ENCODE data around the gene LRRC37A3.
A peak's percentile ranks its signal among the peaks of the same experiment; 100 is the strongest.
"Not testable (repeated sequence)": the region's sequence is repeated elsewhere in the genome, so short reads cannot be mapped to it uniquely, and the experiment has no call there.

Gene LRRC37A3

DNA sequence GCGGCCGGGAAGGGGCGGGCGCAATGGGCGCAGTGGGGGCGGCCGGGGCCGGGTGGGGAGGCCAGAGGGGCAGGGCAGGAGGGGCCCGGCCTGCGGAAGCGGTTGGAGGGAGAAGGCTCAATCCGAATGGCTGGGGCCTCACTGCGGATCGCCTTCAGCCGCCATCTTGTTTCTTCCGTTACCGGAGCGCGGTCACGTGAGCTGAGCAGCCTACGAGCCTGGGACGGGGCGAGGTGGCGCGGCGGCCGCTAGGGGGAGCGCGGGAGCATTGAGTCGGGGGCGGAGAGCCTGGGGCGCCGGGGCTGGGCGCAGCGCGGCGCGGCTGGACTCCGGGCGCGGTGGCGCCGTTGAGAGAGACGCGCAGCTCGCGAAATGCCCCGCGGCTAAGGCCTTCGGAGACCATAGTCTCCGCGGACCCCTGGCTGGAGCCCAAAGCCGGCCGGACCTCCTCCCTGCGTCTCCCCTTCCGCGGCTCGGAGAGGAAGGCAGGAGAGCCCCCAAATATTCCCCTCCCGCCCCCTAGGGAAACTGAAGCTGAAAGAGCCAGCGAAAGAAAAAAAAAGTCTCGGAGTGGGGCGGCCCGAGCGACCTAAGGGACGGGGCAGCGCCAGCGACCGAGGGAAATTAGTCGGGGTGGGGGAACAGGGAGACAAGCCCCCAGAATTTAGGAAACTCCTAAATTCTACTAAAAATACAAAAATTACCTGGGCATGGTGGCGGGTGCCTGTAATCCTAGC lies at the start of gene LRRC37A3:
LRRC37A3 (minus strand) TSS at position 190 of the 737 bp plus-strand sequence. CDS start 22,221 bp downstream, outside the sequence.
- peak; percentile 94 for DNase-seq

DNA sequence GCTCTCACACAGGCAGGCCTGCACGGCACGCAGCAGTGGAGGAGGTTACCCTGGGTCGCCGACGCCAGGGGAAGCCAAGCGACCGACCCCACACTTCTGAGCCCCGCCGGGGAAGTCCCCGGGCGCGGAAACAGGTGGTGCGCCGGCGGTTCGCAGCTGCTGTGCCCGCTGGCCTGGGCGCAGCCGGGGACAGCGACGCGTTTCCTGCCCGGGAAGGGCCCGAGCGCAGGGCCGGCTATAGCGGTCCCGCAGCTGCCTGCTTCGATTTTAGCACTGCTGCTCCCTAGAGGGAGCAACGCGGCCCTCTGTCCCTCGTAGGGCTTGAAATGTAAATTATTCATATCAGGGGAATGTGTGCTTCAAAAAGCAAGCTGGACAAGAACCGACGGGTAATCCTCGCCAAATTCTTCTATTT lies 46.6 kb upstream of the LRRC37A3 start:
- DNase-seq = peak; percentile 14

DNA sequence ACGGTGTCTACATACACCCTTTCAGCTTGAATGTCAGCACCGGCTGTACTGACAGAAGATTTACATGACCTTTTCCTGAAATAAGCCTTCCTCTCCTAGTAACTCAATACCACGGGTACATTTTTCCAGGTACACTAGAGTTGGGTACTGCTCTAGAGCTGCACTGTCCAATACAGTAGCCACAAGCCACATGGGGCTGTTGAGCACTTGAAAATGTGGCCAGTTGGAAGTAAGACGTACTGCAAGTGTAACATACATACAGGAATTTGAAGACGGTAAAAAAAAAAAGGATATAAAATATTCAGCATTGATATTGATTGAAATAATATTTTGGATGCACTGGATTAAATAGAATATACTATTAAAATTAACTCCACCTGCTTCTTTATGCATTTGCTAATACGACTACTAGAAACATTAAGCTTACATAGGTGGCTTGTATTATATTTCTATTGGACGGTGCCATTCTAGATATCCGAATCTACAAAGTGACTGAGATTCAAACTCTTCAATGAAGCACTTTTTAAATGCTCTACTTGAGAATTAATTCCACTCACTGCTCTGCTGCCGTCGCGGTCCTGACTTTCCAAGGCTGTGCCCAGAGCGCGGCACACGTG lies 46.1 kb upstream of the LRRC37A3 start:
- DNase-seq = peak; percentile 40

DNA sequence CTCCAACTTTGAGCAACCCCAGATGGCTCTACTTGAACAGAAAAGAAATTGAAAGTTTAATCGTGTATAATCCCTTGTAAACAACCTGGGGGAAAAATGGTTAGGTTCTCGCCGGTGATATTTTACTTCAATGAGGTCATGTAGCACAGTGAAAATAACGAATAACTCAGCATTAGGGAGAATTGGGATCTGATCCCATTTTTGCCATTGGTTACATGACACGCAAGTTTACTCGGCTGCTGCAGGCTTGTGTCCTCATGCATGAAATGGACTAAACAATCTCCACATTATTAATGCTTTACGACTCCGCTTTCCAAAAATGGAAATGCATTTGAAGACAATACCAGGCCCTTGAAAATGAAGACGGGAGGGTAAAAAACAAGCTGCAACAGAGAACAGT lies 45.5 kb upstream of the LRRC37A3 start:
- peak; percentile 12 for DNase-seq

DNA sequence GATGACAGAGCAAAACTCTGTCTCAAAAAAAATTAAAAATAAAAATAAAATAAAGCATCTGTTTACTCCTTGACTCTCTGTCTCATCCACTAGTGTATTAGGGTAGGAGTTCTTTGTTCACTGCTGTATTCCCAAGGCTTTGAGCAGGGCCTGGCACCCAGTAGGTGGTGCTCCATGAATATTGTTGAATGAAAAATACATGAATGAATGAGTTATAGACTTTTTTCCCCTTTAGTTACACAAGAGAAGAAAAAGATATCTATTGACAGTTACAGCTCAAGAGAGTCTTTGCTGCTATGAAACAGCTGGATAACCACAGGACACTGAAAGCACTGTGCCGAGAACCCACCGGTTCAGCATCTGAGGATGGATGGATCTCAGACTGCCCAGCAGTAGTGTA lies 44.5 kb upstream of the LRRC37A3 start:
- not testable (repeated sequence) for DNase-seq

DNA sequence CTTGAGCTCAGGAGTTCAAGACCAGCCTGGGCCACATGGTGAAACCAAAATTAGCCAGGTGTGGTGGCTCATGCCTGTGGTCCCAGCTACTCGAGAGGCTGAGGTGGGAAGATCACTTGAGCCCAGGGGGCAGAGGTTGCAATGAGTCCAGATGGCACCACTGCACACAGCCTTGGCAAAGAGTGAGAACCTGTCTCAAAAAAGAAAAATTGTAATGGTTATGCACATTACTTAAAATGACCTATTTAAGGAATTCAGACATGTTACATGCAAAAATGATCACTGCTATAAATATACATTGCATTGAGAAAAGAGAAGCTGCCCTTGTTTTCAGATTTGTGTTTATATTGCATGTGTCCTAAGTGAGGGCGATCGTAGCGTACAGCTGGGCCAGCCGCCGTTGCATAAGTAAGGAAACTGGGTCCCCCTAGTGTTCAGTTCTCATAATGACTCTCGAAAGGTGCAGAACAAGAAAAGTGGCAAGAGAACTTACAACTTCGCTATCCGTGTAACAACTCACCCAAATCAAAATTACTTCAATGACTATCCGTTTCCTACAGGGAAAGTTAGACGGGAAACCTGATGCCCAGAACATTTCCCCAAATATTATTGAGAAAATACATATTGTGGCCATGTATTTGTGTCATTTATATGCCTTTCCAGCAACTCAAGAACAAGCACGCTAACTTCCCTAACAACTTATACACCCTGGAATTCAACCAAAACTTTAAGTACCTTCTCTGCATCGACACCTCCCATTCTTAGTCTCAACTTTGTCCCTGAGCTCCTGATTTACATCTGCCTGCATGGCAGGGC lies 42.5 kb upstream of the LRRC37A3 start:
- DNase-seq = peak; percentile 83

DNA sequence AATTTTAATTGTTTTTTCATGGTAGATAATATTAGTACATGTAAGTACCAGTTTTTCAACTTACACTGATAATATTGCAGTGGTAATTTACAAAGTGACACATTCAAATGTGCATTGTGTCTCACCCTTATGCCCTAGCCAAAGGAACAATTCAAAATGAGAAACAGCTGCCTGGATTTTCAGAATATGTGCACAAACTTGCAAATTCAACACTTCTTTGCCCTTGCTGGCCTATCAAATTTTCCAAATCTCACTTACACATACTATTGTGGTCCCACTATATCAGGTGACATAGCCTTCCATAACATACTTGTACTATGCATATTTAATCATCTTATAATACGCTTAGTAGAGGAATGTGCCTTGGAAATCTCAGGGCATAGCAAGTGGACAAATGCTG lies 32.6 kb upstream of the LRRC37A3 start:
- no peak for DNase-seq

DNA sequence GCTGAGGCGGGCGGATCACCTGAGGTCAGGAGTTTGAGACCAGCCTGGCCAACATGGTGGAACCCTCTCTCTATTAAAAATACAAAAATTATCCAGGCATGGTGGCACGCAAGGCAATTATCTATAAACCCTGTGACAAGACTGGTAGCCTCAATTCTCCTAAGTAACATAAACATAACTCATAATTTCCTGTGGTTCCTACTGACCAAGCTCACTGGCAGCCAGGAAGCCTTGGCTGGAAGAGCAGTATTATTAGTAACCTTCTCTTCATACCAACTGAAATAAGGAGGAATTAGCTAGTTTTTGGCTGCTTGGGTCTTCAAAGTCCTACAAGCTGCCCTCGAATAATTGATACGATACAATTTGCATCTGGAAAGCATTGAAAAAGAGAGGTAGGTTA lies 31.6 kb upstream of the LRRC37A3 start:
- DNase-seq = no peak

DNA sequence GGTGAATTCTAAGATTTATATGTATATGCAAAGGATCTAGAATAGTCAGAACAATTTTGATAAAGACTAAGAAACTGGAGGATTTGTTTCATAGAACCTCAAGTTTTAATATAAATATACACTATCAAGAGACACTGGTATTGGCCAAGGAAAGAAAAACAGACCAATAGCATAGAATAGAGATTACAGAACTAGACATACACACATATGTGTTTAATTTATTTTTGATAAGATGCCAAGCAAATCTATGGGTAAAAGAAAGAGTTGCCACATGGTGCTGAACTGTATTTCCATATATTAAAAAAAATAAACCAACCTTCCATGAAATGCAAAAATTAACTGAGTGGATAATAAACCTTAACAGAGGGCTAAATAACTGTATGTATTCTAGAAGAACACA lies 27.9 kb upstream of the LRRC37A3 start:
- DNase-seq = no peak

DNA sequence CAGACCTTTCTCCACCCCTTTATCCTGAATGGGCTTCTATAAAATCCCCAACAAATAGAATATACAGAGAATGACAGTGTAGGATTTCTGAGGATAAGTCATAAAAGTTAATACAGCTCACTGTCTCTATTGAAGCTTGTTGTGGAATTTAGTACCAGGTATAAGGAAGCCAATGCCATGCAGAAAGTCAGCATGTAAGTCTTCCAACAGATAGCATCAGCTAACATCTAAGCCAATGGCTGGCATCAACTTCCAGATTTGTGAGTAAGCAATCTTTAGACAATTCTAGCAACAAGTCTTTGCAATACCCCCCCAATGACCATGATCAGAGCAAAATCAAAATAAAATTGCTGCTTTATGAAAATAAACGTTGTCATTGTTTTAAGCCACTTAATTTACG lies 22.5 kb upstream of the LRRC37A3 start:
- DNase-seq = no peak

DNA sequence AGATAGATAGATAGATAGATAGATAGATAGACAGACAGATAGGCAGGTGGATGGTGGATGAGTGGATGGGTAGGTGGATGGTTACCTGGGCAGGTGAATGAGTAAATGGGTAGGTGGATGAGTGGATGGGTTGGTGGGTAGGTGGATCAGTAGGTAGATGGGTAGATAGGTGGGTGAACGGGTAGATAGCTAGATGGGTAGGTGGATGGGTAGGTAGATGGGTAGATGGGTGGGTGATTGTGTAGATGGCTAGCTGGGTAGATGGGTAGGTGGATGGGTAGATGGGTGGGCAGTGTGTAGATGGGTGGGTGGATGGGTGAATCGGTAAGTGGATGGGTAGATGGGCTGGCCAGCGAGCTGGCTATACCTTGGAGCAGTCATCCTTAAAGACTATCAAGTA lies 21.8 kb upstream of the LRRC37A3 start:
- DNase-seq = no peak

DNA sequence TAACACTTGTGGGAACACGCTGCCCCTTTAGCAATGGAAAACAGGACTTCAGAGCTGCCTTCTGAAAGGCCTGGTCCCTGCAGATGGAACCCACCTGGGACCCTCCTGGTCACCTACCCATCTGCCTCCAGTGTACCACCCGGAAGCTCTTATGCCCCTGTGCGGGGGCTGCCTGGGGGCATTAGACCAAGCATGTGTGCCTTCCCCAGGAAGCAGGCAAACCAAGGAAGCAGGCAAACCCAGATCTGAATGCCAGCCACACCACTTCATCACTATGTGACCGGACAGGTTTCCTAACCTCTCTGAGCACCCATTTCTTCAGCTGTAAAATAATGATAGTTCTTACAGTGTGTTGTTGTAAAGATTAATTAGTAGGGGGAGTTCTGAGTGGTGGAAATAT lies 20.8 kb upstream of the LRRC37A3 start:
- no peak for DNase-seq

DNA sequence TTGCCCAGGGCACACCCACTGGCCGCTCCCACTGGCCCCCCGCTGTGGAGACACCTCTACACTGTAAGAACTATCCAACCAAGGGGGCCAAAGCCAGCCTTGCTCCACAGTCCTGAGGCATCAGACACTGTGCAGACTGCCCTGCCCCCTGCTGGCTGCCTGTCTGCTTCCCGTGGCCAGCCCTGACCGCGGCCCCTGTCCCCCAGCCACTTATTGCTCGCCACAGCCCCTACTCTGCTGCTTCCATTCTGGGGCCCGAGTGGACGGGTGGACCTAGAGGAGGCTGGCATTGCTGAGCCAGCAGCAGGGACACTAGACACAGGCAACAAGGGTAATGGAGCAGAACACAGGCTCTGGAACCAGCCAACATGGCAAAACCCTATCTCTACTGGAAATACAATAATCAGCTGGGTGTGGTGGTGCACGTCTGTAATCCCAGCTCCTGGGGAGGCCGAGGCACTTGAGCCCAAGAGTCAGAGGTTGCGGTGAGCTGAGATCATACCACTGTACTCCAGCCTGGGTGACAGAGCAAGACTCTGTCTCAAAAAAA lies 19.7 kb upstream of the LRRC37A3 start:
- DNase-seq = no peak

DNA sequence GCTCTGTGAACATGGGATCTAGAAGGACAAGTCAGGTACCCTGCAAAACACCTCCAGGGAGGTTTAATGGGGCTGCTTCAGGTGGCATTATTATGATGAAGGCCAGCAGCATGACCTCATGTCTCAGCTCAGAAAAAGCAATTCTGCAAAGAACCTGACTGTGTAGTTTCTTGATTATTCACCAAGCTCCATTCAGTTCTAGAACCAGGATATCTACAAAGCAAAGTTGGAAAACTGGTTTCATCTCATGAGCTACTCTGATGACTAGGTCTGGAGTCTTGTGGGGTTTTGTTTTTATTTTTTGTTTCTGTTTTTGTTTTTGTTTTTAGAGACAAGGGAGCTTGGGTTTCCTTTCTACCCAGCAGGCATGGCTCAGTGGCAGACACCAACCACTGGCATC lies 19.0 kb upstream of the LRRC37A3 start:
- DNase-seq = no peak

DNA sequence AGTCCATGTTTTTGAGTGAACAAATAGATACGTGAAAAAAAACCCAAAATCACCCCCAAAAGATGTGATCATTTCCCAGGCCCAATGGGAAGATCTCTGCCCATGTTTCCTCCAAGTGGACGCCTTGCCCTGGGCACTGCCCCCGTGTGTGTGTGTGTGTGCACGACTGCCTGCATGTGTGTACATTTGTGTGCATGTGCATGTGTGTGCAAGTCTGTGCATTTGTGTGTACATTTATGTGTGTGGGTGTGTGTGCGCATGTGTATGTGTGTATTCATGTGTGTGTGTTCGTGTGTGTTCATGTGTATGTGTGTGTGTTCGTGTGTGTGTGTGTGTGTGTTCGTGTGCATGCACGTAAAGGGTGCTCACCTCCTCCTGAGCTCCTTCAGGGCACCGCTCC lies 16.8 kb upstream of the LRRC37A3 start:
- no peak for DNase-seq

DNA sequence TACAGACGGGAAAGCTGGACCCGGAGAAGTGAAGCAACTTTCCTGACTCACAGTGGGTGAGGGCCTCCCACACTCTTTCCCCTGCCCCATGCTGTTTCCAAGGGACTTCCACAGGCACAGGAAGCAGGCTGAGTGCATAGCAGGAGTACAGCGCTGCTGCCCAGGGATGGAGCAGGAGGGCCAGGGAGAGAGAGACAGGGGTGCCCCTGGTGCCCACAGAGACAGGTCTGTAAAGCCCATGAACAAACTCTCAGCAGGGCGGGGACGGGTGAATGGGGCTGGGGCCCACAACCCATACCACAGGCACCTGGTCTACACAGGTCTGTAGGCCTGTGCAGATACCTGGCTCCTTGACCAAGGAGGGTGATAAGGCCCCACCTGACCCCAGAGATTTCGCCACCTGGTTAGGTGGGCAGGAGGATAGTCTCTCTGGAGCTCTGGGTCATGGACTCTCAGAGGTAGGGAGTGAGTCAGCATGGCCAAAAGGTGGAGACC lies 15.1 kb upstream of the LRRC37A3 start:
- DNase-seq = not testable (repeated sequence)

DNA sequence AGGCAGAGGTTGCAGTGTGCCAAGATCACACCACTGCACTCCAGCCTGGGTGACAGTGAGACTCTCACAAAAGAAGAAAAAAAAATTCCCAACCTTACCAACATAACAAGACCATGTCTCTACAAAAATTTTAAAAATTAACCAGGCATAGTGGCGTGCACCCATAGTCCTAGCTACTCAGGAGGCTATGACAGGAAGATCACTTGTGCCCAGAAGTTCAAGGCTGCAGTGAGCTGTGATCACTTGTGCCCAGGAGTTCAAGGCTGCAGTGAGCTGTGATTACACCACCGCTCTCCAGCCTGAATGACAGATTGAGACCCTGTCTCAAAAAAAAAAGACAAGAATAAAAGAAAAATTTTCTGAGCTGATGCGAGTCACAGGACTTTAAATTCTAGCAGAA lies 13.6 kb upstream of the LRRC37A3 start:
- DNase-seq = not testable (repeated sequence)

DNA sequence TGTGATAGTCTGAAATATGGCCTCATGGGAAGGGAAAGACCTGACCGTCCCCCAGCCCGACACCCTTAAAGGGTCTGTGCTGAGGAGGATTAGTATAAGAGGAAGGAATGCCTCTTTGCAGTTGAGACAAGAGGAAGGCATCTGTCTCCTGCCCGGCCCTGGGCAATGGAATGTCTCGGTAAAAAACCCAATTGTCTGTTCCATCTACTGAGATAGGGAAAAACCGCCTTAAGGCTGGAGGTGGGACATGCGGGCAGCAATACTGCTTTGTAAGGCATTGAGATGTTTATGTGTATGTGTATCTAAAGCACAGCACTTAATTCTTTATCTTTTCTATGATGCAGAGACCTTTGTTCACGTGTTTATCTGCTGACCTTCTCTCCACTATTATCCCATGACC lies 11.1 kb upstream of the LRRC37A3 start:
- DNase-seq = not testable (repeated sequence)

DNA sequence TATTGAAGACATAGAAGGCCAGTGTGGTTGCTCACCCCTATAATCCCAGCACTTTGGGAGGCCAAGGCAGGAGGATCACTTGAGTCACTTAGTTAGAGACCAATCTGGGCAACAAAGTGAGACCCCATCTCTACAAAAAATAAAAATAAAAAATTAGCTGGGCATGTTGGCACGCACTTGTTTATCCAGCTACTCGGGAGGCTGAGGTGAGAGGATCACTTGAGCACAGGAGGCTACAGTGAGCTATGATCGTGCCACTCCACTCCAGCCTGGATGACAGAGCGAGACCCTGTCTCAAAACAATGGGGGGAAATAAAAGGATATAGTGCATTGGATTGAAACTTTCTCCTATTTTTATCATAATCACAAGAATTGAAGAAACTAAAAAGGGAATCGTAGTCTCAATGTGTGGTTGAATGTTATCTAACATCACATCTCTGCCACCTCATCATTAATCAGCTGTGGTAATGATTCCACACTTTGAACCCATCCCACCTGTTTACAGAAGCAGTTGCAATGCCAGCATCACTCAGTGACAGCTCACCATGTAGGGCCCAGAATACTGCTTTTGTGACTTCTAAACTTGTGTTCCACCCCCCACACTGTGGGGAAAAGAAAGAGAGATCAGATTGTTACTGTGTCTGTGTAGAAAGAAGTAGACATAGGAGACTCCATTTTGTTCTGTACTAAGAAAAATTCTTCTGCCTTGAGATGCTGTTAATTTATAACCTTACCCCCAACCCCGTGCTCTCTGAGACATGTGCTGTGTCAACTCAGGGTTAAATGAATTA lies 10.3 kb upstream of the LRRC37A3 start:
- DNase-seq = peak; percentile 28

DNA sequence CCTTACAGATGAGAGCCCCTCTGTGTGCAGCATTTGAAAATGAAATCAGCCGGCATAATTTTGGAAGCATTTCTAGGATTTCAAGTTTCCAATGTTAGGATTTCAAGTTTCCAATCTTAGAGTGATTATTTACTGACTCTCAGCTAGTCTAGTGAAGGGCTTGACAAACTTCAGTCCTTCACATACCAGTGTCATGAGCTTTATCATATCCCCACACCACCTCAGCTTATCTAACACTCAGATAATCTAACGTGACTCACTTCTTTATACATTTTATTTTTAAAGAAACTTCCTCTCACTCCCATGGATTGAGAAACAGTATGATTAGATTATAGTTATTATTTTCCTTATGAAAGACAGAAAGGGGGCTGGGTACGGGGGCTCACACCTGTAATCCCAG lies 9.4 kb upstream of the LRRC37A3 start:
- not testable (repeated sequence) for DNase-seq

DNA sequence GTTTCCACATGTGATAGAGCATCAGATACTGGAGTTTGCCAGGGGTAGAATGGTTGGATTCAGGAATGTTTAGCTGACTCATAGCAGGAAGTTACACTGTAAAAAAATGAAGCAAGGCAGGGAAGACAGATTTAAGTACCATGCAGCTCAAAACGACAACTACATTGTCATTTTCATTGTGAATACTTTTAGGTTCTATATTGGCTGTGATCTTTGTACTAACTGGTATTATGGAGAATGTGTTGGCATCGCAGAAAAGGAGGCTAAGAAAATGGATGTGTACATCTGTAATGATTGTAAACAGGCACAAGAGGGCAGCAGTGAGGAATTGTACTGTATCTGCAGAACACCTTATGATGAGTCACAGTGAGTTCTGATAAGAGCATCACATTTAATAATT lies 8.2 kb upstream of the LRRC37A3 start:
- DNase-seq = peak; percentile 87

DNA sequence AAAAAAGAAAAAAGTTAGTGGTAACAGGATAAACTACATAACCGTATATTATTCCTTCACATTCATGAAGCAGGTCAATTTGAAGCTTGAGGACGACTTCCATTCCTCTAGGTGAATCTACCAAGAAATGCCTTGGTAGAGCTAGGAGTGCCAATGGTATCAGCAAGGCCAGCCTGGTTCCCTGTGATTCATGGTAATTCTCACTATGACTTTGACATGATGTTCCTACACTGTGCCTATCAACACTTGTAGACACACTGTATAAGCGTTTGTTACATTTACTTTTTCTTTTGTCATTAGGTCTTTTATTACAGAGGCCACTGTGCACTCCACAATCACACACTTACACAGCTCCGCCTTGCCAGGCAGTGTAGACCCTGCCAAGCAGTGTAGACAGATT lies 7.2 kb upstream of the LRRC37A3 start:
- DNase-seq = not testable (repeated sequence)
